Measurements from ENCODE around the gene TBC1D24.

DNA sequence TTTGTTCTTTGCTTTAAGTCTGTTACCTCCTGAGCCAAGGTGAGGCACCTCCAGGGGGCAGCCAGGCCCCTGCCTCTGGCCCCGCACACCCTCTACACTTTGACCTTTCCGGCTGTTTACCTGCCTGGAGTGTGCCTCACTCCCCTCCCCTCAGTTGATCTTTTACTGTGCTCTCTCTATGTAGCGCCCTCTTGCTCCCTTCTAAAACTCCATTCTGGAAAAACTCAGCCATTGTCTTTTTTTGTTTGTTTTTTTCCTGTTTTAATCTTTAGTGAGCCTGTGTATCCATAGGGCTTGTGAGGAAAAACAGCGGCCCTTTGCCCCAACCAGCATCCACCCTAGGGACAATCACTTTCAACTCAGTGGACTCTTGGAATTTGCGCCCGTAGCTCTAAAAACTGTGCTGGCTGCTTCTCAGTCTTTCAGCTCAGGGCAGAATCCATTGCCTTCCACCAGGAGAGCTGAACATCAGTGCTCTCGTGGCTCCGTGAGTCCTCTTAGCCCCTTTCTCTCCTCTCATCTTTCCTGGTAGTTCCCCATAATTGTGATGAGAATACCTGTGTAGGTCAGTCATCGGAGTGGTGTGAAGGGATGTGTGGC lies 49.5 kb downstream of the TBC1D24 start:
- TF ChIP-seq SP1 (CRISPR knock-in tag; IDR thresholded peaks at IDR 0.05) (no peak), RBFOX2 (IDR thresholded peaks at IDR 0.05; ENCODE audit: low read depth, low read length) (no peak), KDM5B (IDR thresholded peaks at IDR 0.05; ENCODE audit: insufficient replicate concordance, low read depth, low read length) (no peak), CTCF (IDR thresholded peaks at IDR 0.05 in 2 of 3, conservative IDR thresholded peaks at IDR 0.05 in 1 of 3; ENCODE audit: insufficient read depth in 2 of 3, low read depth in 1 of 3, low read length in 3 of 3) (no peak)
